ENCODE results near the gene PALLD.
"Not testable (repeated sequence)": the region's sequence is repeated elsewhere in the genome, so short reads cannot be mapped to it uniquely, and the experiment has no call there.

The PALLD gene

GRCh38 chr4:168679397-168679796 lies 182.5 kb downstream of the PALLD start:
- FAIRE-seq: no peak

GRCh38 chr4:168679819-168680218 lies 183.0 kb downstream of the PALLD start:
- FAIRE-seq: no peak

- no peak for FAIRE-seq
Observed at GRCh38 chr4:168682898-168683500, 186.1 kb downstream of the PALLD start.

GRCh38 chr4:168683595-168683994 lies 186.7 kb downstream of the PALLD start:
- no peak for FAIRE-seq

- FAIRE-seq: no peak
Observed at GRCh38 chr4:168685136-168685809, 188.4 kb downstream of the PALLD start.

- FAIRE-seq: no peak
Observed at GRCh38 chr4:168688584-168688983, 191.7 kb downstream of the PALLD start.

- no peak for FAIRE-seq
Observed at GRCh38 chr4:168689791-168690190, 192.9 kb downstream of the PALLD start.

GRCh38 chr4:168690199-168690598 lies 193.3 kb downstream of the PALLD start:
- no peak for FAIRE-seq

GRCh38 chr4:168691631-168692369 lies 194.9 kb downstream of the PALLD start:
- no peak for FAIRE-seq

GRCh38 chr4:168693750-168694490 lies 197.1 kb downstream of the PALLD start:
- no peak for FAIRE-seq

- FAIRE-seq: no peak
Observed at GRCh38 chr4:168694667-168695066, 197.8 kb downstream of the PALLD start.

GRCh38 chr4:168695288-168695687 lies 198.4 kb downstream of the PALLD start:
- FAIRE-seq: no peak

- no peak for FAIRE-seq
Observed at GRCh38 chr4:168696280-168696679, 199.4 kb downstream of the PALLD start.

- no peak for FAIRE-seq
Observed at GRCh38 chr4:168696826-168697225, 200.0 kb downstream of the PALLD start.

- no peak for FAIRE-seq
Observed at GRCh38 chr4:168699224-168699878, 202.5 kb downstream of the PALLD start.

GRCh38 chr4:168701061-168701460 lies 204.2 kb downstream of the PALLD start:
- no peak for FAIRE-seq

- FAIRE-seq: not testable (repeated sequence)
Observed at GRCh38 chr4:168702581-168703087, 205.8 kb downstream of the PALLD start.

- FAIRE-seq: no peak
Observed at GRCh38 chr4:168705121-168705520, 208.3 kb downstream of the PALLD start.

- FAIRE-seq: no peak
Observed at GRCh38 chr4:168707205-168707604, 210.4 kb downstream of the PALLD start.

- FAIRE-seq: no peak
Observed at GRCh38 chr4:168708108-168708507, 211.3 kb downstream of the PALLD start.

GRCh38 chr4:168710353-168710946 lies 213.6 kb downstream of the PALLD start:
- FAIRE-seq: peak; percentile 40

All from G401.6 (cell line).